SK-N-SH (cell line): ENCODE results near the gene SLC41A2. TPM values are rescaled to one million over a fixed set of nuclear protein-coding genes. Genes with fewer than 3 reads are reported as not detected.
A peak's percentile ranks its signal among the peaks of the same experiment; 100 is the strongest.

Source experiments
- CHD2 ChIP-seq: fragments of 150-350 bp; IDR thresholded peaks from 2 replicates; pipeline ENCODE4 v1.6.1; 2018; ENCODE audit warnings: low read length; ENCODE audit not compliant: partially characterized antibody
- EZH2phosphoT487 ChIP-seq: fragments of 200-600 bp; sonication (generic); IDR thresholded peaks from 2 replicates; pipeline ENCODE4 v1.6.1; 2017; ENCODE audit warnings: low read depth, mixed run types, mild to moderate bottlenecking, antibody characterized with exemption, moderate library complexity, borderline replicate concordance
- FOSL2 ChIP-seq: IDR thresholded peaks from 2 replicates; pipeline ENCODE4 v1.4.0; 2012; ENCODE audit warnings: low read depth, mild to moderate bottlenecking, moderate library complexity, borderline replicate concordance
- FOXM1 ChIP-seq: IDR thresholded peaks from 2 replicates; pipeline ENCODE4 v1.4.0; 2012; ENCODE audit warnings: low read depth, mild to moderate bottlenecking
- GABPA ChIP-seq: IDR thresholded peaks from 2 replicates; pipeline ENCODE4 v1.4.0; 2012; ENCODE audit warnings: low read depth, mild to moderate bottlenecking
- GATA2 ChIP-seq: sonication (generic); formaldehyde crosslinking; IDR thresholded peaks from 2 replicates; pipeline ENCODE4 v1.5.0; 2020; ENCODE audit warnings: mild to moderate bottlenecking, missing genetic modification reagents
- MEF2A ChIP-seq: IDR thresholded peaks from 2 replicates; pipeline ENCODE4 v1.4.0; 2012; ENCODE audit warnings: low read depth, borderline replicate concordance
- MXI1 ChIP-seq: IDR thresholded peaks from 2 replicates; pipeline ENCODE4 v1.6.1; 2012; ENCODE audit warnings: mild to moderate bottlenecking, low read depth, low read length, improper control_type of control experiment
- NFIC ChIP-seq: IDR thresholded peaks from 2 replicates; pipeline ENCODE4 v1.4.0; 2012; ENCODE audit warnings: borderline replicate concordance
- POLR2AphosphoS5 ChIP-seq: IDR thresholded peaks from 2 replicates; pipeline ENCODE4 v1.6.1; 2012; ENCODE audit warnings: low read depth, low read length
- RCOR1 ChIP-seq: fragments of 150-350 bp; IDR thresholded peaks from 2 replicates; pipeline ENCODE4 v1.6.1; 2017; ENCODE audit warnings: antibody characterized with exemption, low read length
- TCF12 ChIP-seq: IDR thresholded peaks from 2 replicates; pipeline ENCODE4 v1.4.0; 2012
- TEAD4 ChIP-seq: IDR thresholded peaks from 2 replicates; pipeline ENCODE4 v1.4.0; 2012; ENCODE audit warnings: mild to moderate bottlenecking, borderline replicate concordance; ENCODE audit not compliant: insufficient read depth
- polyA plus RNA-seq, 3 experiments: library from polyadenylated mRNA; depleted of rRNA; stranded (reverse); fragments of >200 nt; gene quantifications; 2 replicates each; pipeline ENCODE4 v1.2.3, GENCODE V29; 2012
- TF ChIP-seq, protein P1 (sequence below): IDR thresholded peaks from 2 replicates; pipeline ENCODE4; 2012
- TF ChIP-seq, protein P2 (sequence below): fragments of 200-600 bp; sonication (generic); IDR thresholded peaks from 2 replicates; pipeline ENCODE4 v1.6.1; 2017; ENCODE audit warnings: antibody characterized with exemption, mild to moderate bottlenecking, moderate library complexity
- TF ChIP-seq, protein P3 (sequence below): IDR thresholded peaks from 2 replicates; pipeline ENCODE4 v1.4.0; 2012; ENCODE audit warnings: low read depth, borderline replicate concordance
- TF ChIP-seq, protein P4 (sequence below): IDR thresholded peaks from 2 replicates; pipeline ENCODE4 v1.6.1; 2012; ENCODE audit warnings: mild to moderate bottlenecking, low read depth, low read length, moderate library complexity
- TF ChIP-seq, protein P5 (sequence below): IDR thresholded peaks from 2 replicates; pipeline ENCODE4 v1.4.0; 2012; ENCODE audit warnings: low read depth, borderline replicate concordance

SLC41A2 gene
- polyA plus RNA-seq, 1 of the 3 experiments (the other 2 are of a cell fraction), result 1.7 TPM

DNA sequence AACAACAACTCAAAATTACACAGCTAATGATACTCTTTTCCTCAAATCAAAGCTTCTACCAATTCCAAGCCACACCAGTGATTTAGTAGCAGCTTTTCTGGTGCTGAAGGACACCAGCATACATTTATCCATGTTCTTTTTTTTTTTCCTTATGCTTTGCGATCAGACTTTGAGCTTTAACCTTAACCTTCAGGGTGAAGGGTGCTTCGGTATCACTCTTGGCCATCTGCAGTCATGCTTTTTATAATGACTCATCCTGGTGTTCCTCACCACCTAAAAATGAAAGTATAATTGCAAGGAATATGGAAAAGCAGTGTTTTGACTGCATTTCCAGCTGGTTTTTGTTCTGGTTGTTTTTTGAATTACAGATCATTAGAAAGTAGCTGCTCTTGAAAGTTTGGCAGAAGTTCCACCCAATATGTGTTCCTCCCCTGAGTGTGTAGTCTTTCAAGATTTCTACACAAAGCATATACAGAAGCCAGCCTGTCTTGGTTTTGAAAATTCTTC, 1.3 kb upstream of the SLC41A2 start (continued):
- TF ChIP-seq, protein P1, sequence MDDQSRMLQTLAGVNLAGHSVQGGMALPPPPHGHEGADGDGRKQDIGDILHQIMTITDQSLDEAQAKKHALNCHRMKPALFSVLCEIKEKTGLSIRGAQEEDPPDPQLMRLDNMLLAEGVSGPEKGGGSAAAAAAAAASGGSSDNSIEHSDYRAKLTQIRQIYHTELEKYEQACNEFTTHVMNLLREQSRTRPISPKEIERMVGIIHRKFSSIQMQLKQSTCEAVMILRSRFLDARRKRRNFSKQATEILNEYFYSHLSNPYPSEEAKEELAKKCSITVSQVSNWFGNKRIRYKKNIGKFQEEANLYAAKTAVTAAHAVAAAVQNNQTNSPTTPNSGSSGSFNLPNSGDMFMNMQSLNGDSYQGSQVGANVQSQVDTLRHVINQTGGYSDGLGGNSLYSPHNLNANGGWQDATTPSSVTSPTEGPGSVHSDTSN, result no peak; the same call in 1 of the 2 replicates
- TF ChIP-seq, protein P2, sequence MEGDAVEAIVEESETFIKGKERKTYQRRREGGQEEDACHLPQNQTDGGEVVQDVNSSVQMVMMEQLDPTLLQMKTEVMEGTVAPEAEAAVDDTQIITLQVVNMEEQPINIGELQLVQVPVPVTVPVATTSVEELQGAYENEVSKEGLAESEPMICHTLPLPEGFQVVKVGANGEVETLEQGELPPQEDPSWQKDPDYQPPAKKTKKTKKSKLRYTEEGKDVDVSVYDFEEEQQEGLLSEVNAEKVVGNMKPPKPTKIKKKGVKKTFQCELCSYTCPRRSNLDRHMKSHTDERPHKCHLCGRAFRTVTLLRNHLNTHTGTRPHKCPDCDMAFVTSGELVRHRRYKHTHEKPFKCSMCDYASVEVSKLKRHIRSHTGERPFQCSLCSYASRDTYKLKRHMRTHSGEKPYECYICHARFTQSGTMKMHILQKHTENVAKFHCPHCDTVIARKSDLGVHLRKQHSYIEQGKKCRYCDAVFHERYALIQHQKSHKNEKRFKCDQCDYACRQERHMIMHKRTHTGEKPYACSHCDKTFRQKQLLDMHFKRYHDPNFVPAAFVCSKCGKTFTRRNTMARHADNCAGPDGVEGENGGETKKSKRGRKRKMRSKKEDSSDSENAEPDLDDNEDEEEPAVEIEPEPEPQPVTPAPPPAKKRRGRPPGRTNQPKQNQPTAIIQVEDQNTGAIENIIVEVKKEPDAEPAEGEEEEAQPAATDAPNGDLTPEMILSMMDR, result no peak
- TF ChIP-seq MEF2A (no peak), CHD2 (no peak), MXI1 (no peak), TEAD4 (no peak; the same call in 1 of the 2 replicates), EZH2phosphoT487 (no peak), POLR2AphosphoS5 (no peak), GATA2 (CRISPR knock-in tag) (no peak), FOXM1 (no peak), RCOR1 (no peak), FOSL2 (peak; percentile 92), TCF12 (peak; percentile 82), NFIC (peak; percentile 85), GABPA (no peak)
- TF ChIP-seq, protein P3, sequence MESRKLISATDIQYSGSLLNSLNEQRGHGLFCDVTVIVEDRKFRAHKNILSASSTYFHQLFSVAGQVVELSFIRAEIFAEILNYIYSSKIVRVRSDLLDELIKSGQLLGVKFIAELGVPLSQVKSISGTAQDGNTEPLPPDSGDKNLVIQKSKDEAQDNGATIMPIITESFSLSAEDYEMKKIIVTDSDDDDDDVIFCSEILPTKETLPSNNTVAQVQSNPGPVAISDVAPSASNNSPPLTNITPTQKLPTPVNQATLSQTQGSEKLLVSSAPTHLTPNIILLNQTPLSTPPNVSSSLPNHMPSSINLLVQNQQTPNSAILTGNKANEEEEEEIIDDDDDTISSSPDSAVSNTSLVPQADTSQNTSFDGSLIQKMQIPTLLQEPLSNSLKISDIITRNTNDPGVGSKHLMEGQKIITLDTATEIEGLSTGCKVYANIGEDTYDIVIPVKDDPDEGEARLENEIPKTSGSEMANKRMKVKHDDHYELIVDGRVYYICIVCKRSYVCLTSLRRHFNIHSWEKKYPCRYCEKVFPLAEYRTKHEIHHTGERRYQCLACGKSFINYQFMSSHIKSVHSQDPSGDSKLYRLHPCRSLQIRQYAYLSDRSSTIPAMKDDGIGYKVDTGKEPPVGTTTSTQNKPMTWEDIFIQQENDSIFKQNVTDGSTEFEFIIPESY, result no peak
- TF ChIP-seq, protein P4, sequence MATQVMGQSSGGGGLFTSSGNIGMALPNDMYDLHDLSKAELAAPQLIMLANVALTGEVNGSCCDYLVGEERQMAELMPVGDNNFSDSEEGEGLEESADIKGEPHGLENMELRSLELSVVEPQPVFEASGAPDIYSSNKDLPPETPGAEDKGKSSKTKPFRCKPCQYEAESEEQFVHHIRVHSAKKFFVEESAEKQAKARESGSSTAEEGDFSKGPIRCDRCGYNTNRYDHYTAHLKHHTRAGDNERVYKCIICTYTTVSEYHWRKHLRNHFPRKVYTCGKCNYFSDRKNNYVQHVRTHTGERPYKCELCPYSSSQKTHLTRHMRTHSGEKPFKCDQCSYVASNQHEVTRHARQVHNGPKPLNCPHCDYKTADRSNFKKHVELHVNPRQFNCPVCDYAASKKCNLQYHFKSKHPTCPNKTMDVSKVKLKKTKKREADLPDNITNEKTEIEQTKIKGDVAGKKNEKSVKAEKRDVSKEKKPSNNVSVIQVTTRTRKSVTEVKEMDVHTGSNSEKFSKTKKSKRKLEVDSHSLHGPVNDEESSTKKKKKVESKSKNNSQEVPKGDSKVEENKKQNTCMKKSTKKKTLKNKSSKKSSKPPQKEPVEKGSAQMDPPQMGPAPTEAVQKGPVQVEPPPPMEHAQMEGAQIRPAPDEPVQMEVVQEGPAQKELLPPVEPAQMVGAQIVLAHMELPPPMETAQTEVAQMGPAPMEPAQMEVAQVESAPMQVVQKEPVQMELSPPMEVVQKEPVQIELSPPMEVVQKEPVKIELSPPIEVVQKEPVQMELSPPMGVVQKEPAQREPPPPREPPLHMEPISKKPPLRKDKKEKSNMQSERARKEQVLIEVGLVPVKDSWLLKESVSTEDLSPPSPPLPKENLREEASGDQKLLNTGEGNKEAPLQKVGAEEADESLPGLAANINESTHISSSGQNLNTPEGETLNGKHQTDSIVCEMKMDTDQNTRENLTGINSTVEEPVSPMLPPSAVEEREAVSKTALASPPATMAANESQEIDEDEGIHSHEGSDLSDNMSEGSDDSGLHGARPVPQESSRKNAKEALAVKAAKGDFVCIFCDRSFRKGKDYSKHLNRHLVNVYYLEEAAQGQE, result no peak
- TF ChIP-seq, protein P5, sequence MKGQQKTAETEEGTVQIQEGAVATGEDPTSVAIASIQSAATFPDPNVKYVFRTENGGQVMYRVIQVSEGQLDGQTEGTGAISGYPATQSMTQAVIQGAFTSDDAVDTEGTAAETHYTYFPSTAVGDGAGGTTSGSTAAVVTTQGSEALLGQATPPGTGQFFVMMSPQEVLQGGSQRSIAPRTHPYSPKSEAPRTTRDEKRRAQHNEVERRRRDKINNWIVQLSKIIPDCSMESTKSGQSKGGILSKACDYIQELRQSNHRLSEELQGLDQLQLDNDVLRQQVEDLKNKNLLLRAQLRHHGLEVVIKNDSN, result no peak
